Activated B cell treated with CpG ODN at 0.5 μM for 24 hours (primary cell): Measurements from ENCODE around the gene POLD4. TPM values are rescaled to one million over a fixed set of nuclear protein-coding genes. Genes with fewer than 3 reads are reported as not detected.

Experiments used
- ATAC-seq: fragments of 200-7000 bp; cut with Tn5 transposase; one replicate; pipeline ENCODE4 v1.10.0; 2021; ENCODE audit warnings: low read depth, mild to moderate bottlenecking, moderate library complexity
- CTCF ChIA-PET: fragments of 350-600 bp; sonication (Branson Sonifier 250); formaldehyde crosslinking; loops from one replicate; lab custom pipeline; 2021; ENCODE audit warnings: antibody characterized with exemption; lab: Charles Lee
- POLR2A ChIA-PET: fragments of 350-600 bp; sonication (Branson Sonifier 250); formaldehyde crosslinking; loops from one replicate; lab custom pipeline; 2021; ENCODE audit warnings: antibody characterized with exemption; lab: Charles Lee
- DNase-seq: peaks from one replicate; pipeline ENCODE4 v3.0.0; 2022
- H3K27ac Mint-ChIP-seq: one replicate; pipeline ENCODE4 v1.8.0; 2020; ENCODE audit warnings: mixed read lengths
- H3K27me3 Mint-ChIP-seq: one replicate; pipeline ENCODE4 v1.8.0; 2021; ENCODE audit warnings: mixed read lengths
- H3K36me3 Mint-ChIP-seq: one replicate; pipeline ENCODE4 v1.8.0; 2021; ENCODE audit warnings: low read depth, mixed read lengths
- H3K4me1 Mint-ChIP-seq: one replicate; pipeline ENCODE4 v1.8.0; 2021; ENCODE audit warnings: mixed read lengths
- H3K4me3 Mint-ChIP-seq: one replicate; pipeline ENCODE4 v1.8.0; 2020; ENCODE audit warnings: mild to moderate bottlenecking, mixed read lengths
- H3K9me3 Mint-ChIP-seq: one replicate; pipeline ENCODE4 v1.8.0; 2020; ENCODE audit warnings: mixed read lengths
- CTCF ChIP-seq: fragments of 200-600 bp; IDR thresholded peaks from one replicate; pipeline ENCODE4 v1.8.0; 2022; ENCODE audit warnings: antibody characterized with exemption, mild to moderate bottlenecking
- intact Hi-C: fragments of 100-400 bp; cut with micrococcal nuclease; formaldehyde crosslinking; loops from one replicate; pipeline ENCODE4 v1.15.1; 2024
- total RNA-seq: library from RNA; stranded (reverse); gene quantifications from 2 replicates; pipeline ENCODE4 v1.2.3, GENCODE V29; 2022

Gene POLD4
- total RNA-seq, 1 donor from 2014 or later, result 166 TPM

- ATAC-seq (peak; percentile 75), DNase-seq (peak; percentile 72)
- TF ChIP-seq CTCF, result no peak
- ChIA-PET CTCF (interaction anchor here (0.6 to 22.6 kb wide), 7 partner anchors 8 to 73 kb away, joined by 3 to 735 read pairs (median 8); partner anchors contain the start of genes POLD4 and PTPRCAP), POLR2A (interaction anchor here (0.5 to 26.4 kb wide), 31 partner anchors 3 to 432 kb away, joined by 3 to 1307 read pairs (median 6); partner anchors contain the start of genes ANKRD13D, CDK2AP2, CLCF1 and KDM2A)
- Mint-ChIP-seq H3K27me3 (no peaks in the 10 kb centered on the region), H3K4me3 (peak overlapping the region; percentile 96), H3K9me3 (no peaks in the 10 kb centered on the region), H3K36me3 (peaks cover 19% of the 10 kb centered on the region), H3K4me1 (peaks cover 58% of the 10 kb centered on the region), H3K27ac (peak overlapping the region; percentile 97)
- intact Hi-C loops, result loop anchor here (1.0 kb wide), 3 partner anchors 8 to 21 kb away; partner anchors contain the start of gene POLD4
Observed at GRCh38 chr11:67373648-67374570, 20.6 kb upstream of the POLD4 start.

GRCh38 chr11:67372993-67373647, 19.8 kb upstream of the POLD4 start, which contains the start of gene CLCF1:
CLCF1 (minus strand) TSS chr11:67373598; CDS start chr11:67373539, 59 bp downstream.
- Mint-ChIP-seq H3K36me3 (peaks cover 25% of the 10 kb centered on the region), H3K27ac (peak within 1 kb of the TSS; percentile 97), H3K4me1 (peaks cover 59% of the 10 kb centered on the region), H3K4me3 (peak within 1 kb of the TSS; percentile 96), H3K9me3 (no peaks in the 10 kb centered on the region), H3K27me3 (no peaks in the 10 kb centered on the region)
- intact Hi-C loops, result loop anchor here (1.0 kb wide), 1 partner anchor 20 kb away; the partner anchor contains the start of gene POLD4
- ATAC-seq, result peak; percentile 19
- CTCF ChIA-PET, result interaction anchor here (0.6 to 22.6 kb wide), 7 partner anchors 8 to 105 kb away, joined by 3 to 735 read pairs (median 8); partner anchors contain the start of gene POLD4
- POLR2A ChIA-PET, result interaction anchor here (0.6 to 26.4 kb wide), 31 partner anchors 4 to 432 kb away, joined by 3 to 1307 read pairs (median 6); partner anchors contain the start of genes AIP, ANKRD13D, CDK2AP2 and CLCF1
- DNase-seq, result peak; percentile 60
- no peak for TF ChIP-seq CTCF

- POLR2A ChIA-PET, result interaction anchor here (0.5 to 26.4 kb wide), 15 partner anchors 4 to 113 kb away, joined by 3 to 1307 read pairs (median 6); partner anchors contain the start of genes AIP, ANKRD13D, CLCF1 and POLD4
- intact Hi-C loops, result no loop called here
- CTCF ChIA-PET, result interaction anchor here (1.4 to 22.6 kb wide), 7 partner anchors 10 to 104 kb away, joined by 3 to 735 read pairs (median 25); partner anchors contain the start of genes POLD4 and RAD9A
- Mint-ChIP-seq H3K4me3 (peak overlapping the region; percentile 90), H3K9me3 (no peaks in the 10 kb centered on the region), H3K27ac (no peak overlapping the region), H3K4me1 (peaks cover 66% of the 10 kb centered on the region), H3K36me3 (peaks cover 29% of the 10 kb centered on the region), H3K27me3 (no peaks in the 10 kb centered on the region)
- ATAC-seq (no peak), DNase-seq (no peak)
- no peak for TF ChIP-seq CTCF
Observed at GRCh38 chr11:67372321-67372992, 19.1 kb upstream of the POLD4 start.

GRCh38 chr11:67371911-67372320, 18.6 kb upstream of the POLD4 start:
- ChIA-PET POLR2A (interaction anchor here (0.5 to 26.4 kb wide), 11 partner anchors 5 to 132 kb away, joined by 3 to 1307 read pairs (median 8); partner anchors contain the start of genes CLCF1, POLD4 and RAD9A), CTCF (interaction anchor here (1.4 to 22.6 kb wide), 6 partner anchors 10 to 104 kb away, joined by 3 to 735 read pairs (median 26); partner anchors contain the start of genes POLD4 and RAD9A)
- no peak for DNase-seq
- Mint-ChIP-seq H3K4me3 (peak overlapping the region; percentile 90), H3K27ac (peak overlapping the region; percentile 87), H3K36me3 (peaks cover 29% of the 10 kb centered on the region), H3K4me1 (peaks cover 67% of the 10 kb centered on the region), H3K27me3 (no peaks in the 10 kb centered on the region), H3K9me3 (no peaks in the 10 kb centered on the region)
- ATAC-seq, result peak; percentile 1
- intact Hi-C loops, result no loop called here
- TF ChIP-seq CTCF, result no peak
